A375 (cell line): ENCODE data around the gene EDAR. TPM values are rescaled to one million over a fixed set of nuclear protein-coding genes. Genes with fewer than 3 reads are reported as not detected.

Experiments
- small RNA-seq: library from RNA; depleted of rRNA; stranded (forward); fragments of <200 nt; gene quantifications from one replicate; pipeline ENCODE3, GENCODE V24; 2014
- total RNA-seq: library from RNA; depleted of rRNA; stranded (reverse); fragments of >200 nt; shearing (Covaris generic); gene quantifications from 2 replicates; pipeline ENCODE4 v1.2.3, GENCODE V29; 2014; rRNA removed

The EDAR gene
- total RNA-seq: not detected in 2 replicates

GRCh38 chr2:108988796-108989713 is at the start of gene EDAR:
Gene EDAR, minus strand, starts transcription at chr2:108989220. Its CDS starts 58,206 bp downstream, at chr2:108931014.

Small RNA genes lying within 50 kb of the gene (small RNA-seq; reads per million reads assigned to genes)
- gene AC073415.1: not detected

Other genes with a start within 250 kb of the EDAR start
- 6.3 and 7.7 TPM in 2 replicates for gene CCDC138, start 202.4 kb downstream of the EDAR start, total RNA-seq
- gene SH3RF3, start 140.0 kb upstream of the EDAR start, total RNA-seq: 7.6 and 8.6 TPM in 2 replicates